Measurements from ENCODE around the gene OR5H6. TPM values are rescaled to one million over a fixed set of nuclear protein-coding genes. Genes with fewer than 3 reads are reported as not detected.

Gene OR5H6
- not detected for total RNA-seq

GRCh38 chr3:98263944-98264343, at the start of gene OR5H6:
OR5H6 (plus strand) TSS chr3:98264244; CDS start chr3:98264333, 89 bp downstream.
- ATAC-seq (no peak), DNase-seq (no peak)
- intact Hi-C loops (cut with micrococcal nuclease): no loop called here
- no peaks in the 10 kb centered on the region for H3K36me3 Mint-ChIP-seq (ENCODE audit: low read depth)
- H3K9me3 Mint-ChIP-seq: no peaks in the 10 kb centered on the region
- peaks cover 5% of the 10 kb centered on the region for H3K27me3 Mint-ChIP-seq
- H3K27ac Mint-ChIP-seq: no peak within 1 kb of the TSS
- TF ChIP-seq CTCF (IDR thresholded peaks at IDR 0.05): no peak
- ChIA-PET POLR2A (no interaction called here), CTCF (no interaction called here)
- H3K4me1 Mint-ChIP-seq (ENCODE audit: low read depth): no peaks in the 10 kb centered on the region
- no peak within 1 kb of the TSS for H3K4me3 Mint-ChIP-seq

GRCh38 chr3:98215051-98215450, 49.0 kb upstream of the OR5H6 start:
- POLR2A ChIA-PET: no interaction called here
- Mint-ChIP-seq H3K27ac (no peak overlapping the region), H3K36me3 (ENCODE audit: low read depth) (no peaks in the 10 kb centered on the region), H3K27me3 (peaks cover 2% of the 10 kb centered on the region), H3K4me1 (ENCODE audit: low read depth) (no peaks in the 10 kb centered on the region), H3K4me3 (no peak overlapping the region), H3K9me3 (peaks cover 4% of the 10 kb centered on the region)
- ATAC-seq (no peak), DNase-seq (no peak)
- CTCF ChIA-PET: no interaction called here
- no peak for TF ChIP-seq CTCF (IDR thresholded peaks at IDR 0.05)
- intact Hi-C loops (cut with micrococcal nuclease): no loop called here

- POLR2A ChIA-PET: no interaction called here
- intact Hi-C loops (cut with micrococcal nuclease): no loop called here
These were observed 40.0 kb upstream of the OR5H6 start for GRCh38 chr3:98223907-98224672.

GRCh38 chr3:98232489-98232888, 31.6 kb upstream of the OR5H6 start:
- no peak overlapping the region for H3K4me3 Mint-ChIP-seq
- no peaks in the 10 kb centered on the region for H3K36me3 Mint-ChIP-seq (ENCODE audit: low read depth)
- ChIA-PET POLR2A (no interaction called here), CTCF (no interaction called here)
- intact Hi-C loops (cut with micrococcal nuclease): no loop called here
- no peak for TF ChIP-seq CTCF (IDR thresholded peaks at IDR 0.05)
- H3K27me3 Mint-ChIP-seq: peaks cover 11% of the 10 kb centered on the region
- no peak for DNase-seq
- no peak overlapping the region for H3K27ac Mint-ChIP-seq
- H3K9me3 Mint-ChIP-seq: no peaks in the 10 kb centered on the region
- no peaks in the 10 kb centered on the region for H3K4me1 Mint-ChIP-seq (ENCODE audit: low read depth)
- ATAC-seq: no peak

More at GRCh38 chr3:98223907-98224672, 40.0 kb upstream of the OR5H6 start:
- H3K4me3 Mint-ChIP-seq: no peak overlapping the region
- H3K36me3 Mint-ChIP-seq (ENCODE audit: low read depth): no peaks in the 10 kb centered on the region
- CTCF ChIA-PET: no interaction called here
- DNase-seq (no peak), ATAC-seq (no peak)
- peaks cover 2% of the 10 kb centered on the region for H3K27me3 Mint-ChIP-seq
- no peaks in the 10 kb centered on the region for H3K4me1 Mint-ChIP-seq (ENCODE audit: low read depth)
- TF ChIP-seq CTCF (IDR thresholded peaks at IDR 0.05): no peak
- no peaks in the 10 kb centered on the region for H3K9me3 Mint-ChIP-seq
- H3K27ac Mint-ChIP-seq: no peak overlapping the region

- Mint-ChIP-seq H3K36me3 (ENCODE audit: low read depth) (no peaks in the 10 kb centered on the region), H3K27me3 (peaks cover 9% of the 10 kb centered on the region), H3K9me3 (no peaks in the 10 kb centered on the region), H3K4me1 (ENCODE audit: low read depth) (no peaks in the 10 kb centered on the region), H3K4me3 (no peak overlapping the region), H3K27ac (no peak overlapping the region)
- CTCF ChIA-PET: no interaction called here
- no peak for ATAC-seq
- POLR2A ChIA-PET: no interaction called here
- TF ChIP-seq CTCF (IDR thresholded peaks at IDR 0.05): no peak
- intact Hi-C loops (cut with micrococcal nuclease): no loop called here
- DNase-seq: no peak
These were observed 30.6 kb upstream of the OR5H6 start for GRCh38 chr3:98233468-98233867.
